Activated CD8-positive, alpha-beta memory T cell treated with anti-CD3 and anti-CD28 coated beads, Interleukin-2, amount 50 U/mL, for 24 hours (primary cell): ENCODE measurements around the gene CKMT1A.
"Not testable (repeated sequence)": the region's sequence is repeated elsewhere in the genome, so short reads cannot be mapped to it uniquely, and the experiment has no call there.

Experiments
- DNase-seq: peaks from one replicate; pipeline ENCODE4 v3.0.0-alpha.2; 2020; ENCODE audit errors: extremely low read depth

Gene CKMT1A

GRCh38 chr15:43693148-43694022 is at the start of gene CKMT1A:
TSS of gene CKMT1A (plus strand) at chr15:43693859. CDS start at chr15:43694051, 192 bp downstream.
- not testable (repeated sequence) for DNase-seq

- no peak for DNase-seq
Measured at GRCh38 chr15:43648649-43649429, 44.8 kb upstream of the CKMT1A start, which contains the start of gene CATSPER2. TSS of gene CATSPER2 (minus strand) at chr15:43648844. CDS start at chr15:43648061, 783 bp downstream.

GRCh38 chr15:43649430-43649926 is 44.2 kb upstream of the CKMT1A start:
- not testable (repeated sequence) for DNase-seq

- DNase-seq, result not testable (repeated sequence)
Measured at GRCh38 chr15:43659727-43660126, 33.9 kb upstream of the CKMT1A start.

GRCh38 chr15:43662293-43662692 is 31.4 kb upstream of the CKMT1A start:
- DNase-seq, result not testable (repeated sequence)

- not testable (repeated sequence) for DNase-seq
Measured at GRCh38 chr15:43663333-43663732, 30.3 kb upstream of the CKMT1A start.

- DNase-seq, result not testable (repeated sequence)
Measured at GRCh38 chr15:43666177-43666576, 27.5 kb upstream of the CKMT1A start.

- DNase-seq, result not testable (repeated sequence)
Measured at GRCh38 chr15:43674175-43674574, 19.5 kb upstream of the CKMT1A start.

GRCh38 chr15:43689604-43690301 is 3.9 kb upstream of the CKMT1A start:
- DNase-seq, result not testable (repeated sequence)

GRCh38 chr15:43692679-43693078 is 980 bp upstream of the CKMT1A start:
- not testable (repeated sequence) for DNase-seq

- DNase-seq, result no peak
Measured at GRCh38 chr15:43702174-43702573, 8.5 kb downstream of the CKMT1A start.

GRCh38 chr15:43702701-43703424 is 9.2 kb downstream of the CKMT1A start:
- DNase-seq, result no peak

- DNase-seq, result not testable (repeated sequence)
Measured at GRCh38 chr15:43710431-43711131, 16.9 kb downstream of the CKMT1A start.

- DNase-seq, result no peak
Measured at GRCh38 chr15:43723151-43723550, 29.5 kb downstream of the CKMT1A start.

GRCh38 chr15:43726306-43726705 is 32.6 kb downstream of the CKMT1A start:
- not testable (repeated sequence) for DNase-seq

- not testable (repeated sequence) for DNase-seq
Measured at GRCh38 chr15:43728053-43728725, 34.5 kb downstream of the CKMT1A start.

- DNase-seq, result no peak
Measured at GRCh38 chr15:43735416-43735815, 41.8 kb downstream of the CKMT1A start.

- DNase-seq, result peak; percentile 69
Measured at GRCh38 chr15:43746245-43746902, 52.7 kb downstream of the CKMT1A start, which contains the start of gene PDIA3. TSS of gene PDIA3 (plus strand) at chr15:43746438. CDS start at chr15:43746540, 102 bp downstream.

- DNase-seq, result not testable (repeated sequence)
Measured at GRCh38 chr15:43746903-43747309, 53.2 kb downstream of the CKMT1A start.
